PC-3 (cell line): ENCODE measurements around the gene ATG5.

Experiments
- CTCF ChIP-seq: fragments of 300-600 bp; sonication (generic); conservative IDR thresholded peaks from 2 replicates; pipeline ENCODE4 v1.5.1; 2017; ENCODE audit warnings: antibody characterized with exemption, low read depth, mild to moderate bottlenecking, low read length
- EZH2 ChIP-seq: fragments of 300-600 bp; sonication (generic); IDR thresholded peaks from one replicate; pipeline ENCODE4 v1.6.1; 2017; ENCODE audit warnings: antibody characterized with exemption, mild to moderate bottlenecking, low read length; ENCODE audit not compliant: unreplicated experiment

- TF ChIP-seq CTCF (no peak), EZH2 (no peak)
Observed at GRCh38 chr6:106347219-106347618, 21.7 kb upstream of the ATG5 start.
